GM19239 (cell line): ENCODE results near the gene SNAI3.
A peak's percentile ranks its signal among the peaks of the same experiment; 100 is the strongest.

Source experiments
- DNase-seq: peaks from one replicate; pipeline ENCODE4 v3.0.0; 2011; ENCODE audit warnings: low spot score; ENCODE audit not compliant: insufficient read length
- FAIRE-seq: peaks from 2 replicates; lab custom pipeline; 2011; peaks lifted over from hg19 to GRCh38; lab: Jason Lieb, UNC

SNAI3 gene

DNA sequence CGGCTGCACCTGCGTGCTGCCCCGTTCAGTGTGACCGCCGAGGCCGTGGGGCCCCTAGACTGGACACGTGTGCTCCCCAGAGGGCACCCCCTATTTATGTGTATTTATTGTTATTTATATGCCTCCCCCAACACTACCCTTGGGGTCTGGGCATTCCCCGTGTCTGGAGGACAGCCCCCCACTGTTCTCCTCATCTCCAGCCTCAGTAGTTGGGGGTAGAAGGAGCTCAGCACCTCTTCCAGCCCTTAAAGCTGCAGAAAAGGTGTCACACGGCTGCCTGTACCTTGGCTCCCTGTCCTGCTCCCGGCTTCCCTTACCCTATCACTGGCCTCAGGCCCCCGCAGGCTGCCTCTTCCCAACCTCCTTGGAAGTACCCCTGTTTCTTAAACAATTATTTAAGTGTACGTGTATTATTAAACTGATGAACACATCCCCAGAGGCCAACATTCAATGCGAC is 46.2 kb downstream of the SNAI3 start:
- no peak for FAIRE-seq

DNA sequence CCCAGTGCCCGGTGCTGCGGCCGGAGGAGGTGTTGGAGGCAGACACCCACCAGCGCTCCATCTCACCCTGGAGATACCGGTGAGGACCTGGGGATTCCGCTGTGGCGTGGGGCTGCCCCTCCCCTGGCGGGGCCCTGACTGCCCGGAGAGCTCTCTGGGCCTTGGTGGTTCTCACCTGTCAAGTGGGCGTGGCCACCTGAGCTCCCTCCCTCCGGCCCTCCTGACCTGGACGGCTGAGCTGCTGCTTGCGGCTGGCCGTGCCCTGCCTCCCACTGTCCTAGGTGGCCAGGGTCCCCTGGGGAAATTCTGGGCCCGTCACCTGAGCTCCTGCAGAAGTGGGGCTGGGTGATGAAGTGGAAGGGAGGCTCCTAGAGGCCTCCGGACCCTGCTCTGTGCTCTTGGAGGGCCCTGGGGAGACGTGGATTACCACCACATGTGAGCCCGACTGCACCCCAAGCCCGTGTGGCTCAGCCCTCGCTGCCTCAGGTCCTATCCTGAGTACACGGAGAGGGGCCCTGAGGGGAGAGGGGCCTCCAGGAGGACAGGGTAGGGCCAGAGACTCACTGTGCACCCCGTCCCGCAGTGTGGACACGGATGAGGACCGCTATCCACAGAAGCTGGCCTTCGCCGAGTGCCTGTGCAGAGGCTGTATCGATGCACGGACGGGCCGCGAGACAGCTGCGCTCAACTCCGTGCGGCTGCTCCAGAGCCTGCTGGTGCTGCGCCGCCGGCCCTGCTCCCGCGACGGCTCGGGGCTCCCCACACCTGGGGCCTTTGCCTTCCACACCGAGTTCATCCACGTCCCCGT is 46.9 kb downstream of the SNAI3 start:
- DNase-seq (no peak), FAIRE-seq (no peak)

More for the DNA sequence above, 46.2 kb downstream of the SNAI3 start:
- DNase-seq: no peak

DNA sequence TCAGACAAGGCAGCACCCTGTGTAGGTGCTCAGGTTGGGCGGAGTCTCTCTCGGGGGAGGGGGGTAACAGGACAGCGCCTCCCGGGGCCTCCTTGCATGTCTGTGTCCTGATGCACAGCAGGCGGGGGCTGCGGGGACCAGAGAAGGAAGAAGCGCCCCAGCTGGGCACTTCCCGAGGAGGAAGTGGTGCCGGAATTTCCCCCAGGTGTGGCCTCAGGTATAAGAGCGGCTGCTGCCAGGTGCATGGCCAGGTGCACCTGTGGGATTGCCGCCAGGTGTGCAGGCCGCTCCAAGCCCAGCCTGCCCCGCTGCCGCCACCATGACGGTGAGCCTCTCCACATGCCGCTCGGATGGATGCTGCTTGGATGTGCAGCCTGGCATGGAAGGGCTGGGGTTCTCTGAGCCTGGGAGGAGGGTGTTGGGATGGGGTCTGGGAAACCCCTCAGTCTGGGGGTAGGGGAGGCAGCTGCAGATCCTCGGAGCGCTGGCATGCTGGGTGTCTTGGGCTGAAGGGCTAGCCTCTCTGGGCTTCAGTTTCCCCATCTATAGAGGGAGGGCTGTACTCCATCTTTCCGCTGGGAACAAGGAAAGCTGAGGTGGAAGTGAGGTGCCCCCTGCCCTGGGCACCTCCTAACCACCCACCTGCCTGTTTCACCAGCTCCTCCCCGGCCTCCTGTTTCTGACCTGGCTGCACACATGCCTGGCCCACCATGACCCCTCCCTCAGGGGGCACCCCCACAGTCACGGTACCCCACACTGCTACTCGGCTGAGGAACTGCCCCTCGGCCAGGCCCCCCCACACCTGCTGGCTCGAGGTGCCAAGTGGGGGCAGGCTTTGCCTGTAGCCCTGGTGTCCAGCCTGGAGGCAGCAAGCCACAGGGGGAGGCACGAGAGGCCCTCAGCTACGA is 47.7 kb downstream of the SNAI3 start, which contains the start of gene IL17C:
Gene IL17C, plus strand, starts transcription at position 250 of the 908 bp plus-strand sequence. Its CDS starts 70 bp downstream, at position 320.
- no peak for DNase-seq

DNA sequence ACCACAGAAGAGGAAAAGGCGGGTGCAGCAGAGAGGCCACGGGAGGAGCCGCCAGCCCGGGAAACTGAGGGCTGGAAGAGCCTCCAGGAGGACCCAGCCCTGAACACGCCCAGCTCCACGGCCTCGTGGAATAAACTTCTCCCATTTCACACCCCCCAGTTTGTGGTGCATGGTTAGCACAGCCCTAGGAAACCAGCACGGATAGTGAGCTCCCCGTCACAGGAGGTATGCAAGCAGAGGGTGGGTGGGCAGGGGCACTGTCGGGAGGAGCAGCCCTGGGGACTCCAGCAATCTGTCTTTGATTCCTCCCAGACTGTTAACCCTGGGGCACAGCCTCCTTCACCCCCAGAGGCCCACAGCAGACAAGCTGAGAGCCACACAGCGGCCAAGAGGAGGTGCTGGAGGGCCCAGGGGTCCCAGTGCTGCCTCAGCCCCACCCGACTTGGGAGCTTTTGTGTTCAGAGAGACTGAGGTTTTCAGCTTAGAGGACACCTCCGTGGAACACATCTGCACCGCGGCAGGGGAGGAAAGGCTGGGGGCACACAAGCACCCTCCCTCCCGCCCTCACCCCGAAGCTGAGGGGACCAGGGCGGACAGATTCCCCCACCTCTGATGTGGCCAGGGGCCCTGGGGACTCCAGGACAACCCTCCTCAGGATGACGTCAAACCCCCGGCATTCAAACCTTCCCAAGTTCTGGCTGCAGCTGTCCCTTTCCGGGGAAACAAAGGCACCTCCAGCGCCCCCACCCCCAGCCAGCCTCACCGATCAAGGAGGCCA is 49.6 kb downstream of the SNAI3 start:
- no peak for FAIRE-seq
- no peak for DNase-seq

More for the DNA sequence above, 47.7 kb downstream of the SNAI3 start, which contains the start of gene IL17C:
- FAIRE-seq: no peak

DNA sequence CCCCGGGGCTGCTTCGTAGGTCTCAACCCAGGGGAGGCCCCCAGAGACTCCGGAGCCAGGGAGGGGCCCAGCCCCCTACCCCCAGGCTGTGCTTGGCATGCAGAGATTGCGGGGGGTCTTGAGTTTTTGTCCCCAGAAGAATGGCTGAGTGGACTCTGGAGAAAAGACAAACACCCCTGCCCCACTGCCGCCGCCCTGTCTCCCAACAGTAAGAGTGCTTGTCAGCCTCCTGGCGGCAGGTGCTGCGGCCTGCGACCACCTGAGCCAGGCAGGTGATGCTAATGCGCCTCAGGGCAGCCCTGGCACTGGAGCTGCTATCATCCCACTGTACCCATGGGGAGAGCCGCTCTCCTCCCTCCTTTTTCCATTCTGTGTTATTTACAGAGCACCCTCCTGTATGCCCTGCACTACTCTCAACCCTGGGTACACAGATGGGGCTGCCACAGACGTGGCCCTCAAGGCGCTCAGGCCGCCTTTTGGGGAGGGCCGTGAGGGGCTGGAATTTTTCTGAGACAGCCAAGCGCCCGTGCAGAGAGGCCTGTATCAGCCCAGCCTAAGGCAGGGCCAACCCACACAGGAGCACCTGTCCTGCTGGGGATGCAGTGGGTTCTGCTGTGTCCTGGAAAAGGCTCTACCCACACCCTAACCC is 50.5 kb downstream of the SNAI3 start:
- no peak for FAIRE-seq
- DNase-seq: no peak

DNA sequence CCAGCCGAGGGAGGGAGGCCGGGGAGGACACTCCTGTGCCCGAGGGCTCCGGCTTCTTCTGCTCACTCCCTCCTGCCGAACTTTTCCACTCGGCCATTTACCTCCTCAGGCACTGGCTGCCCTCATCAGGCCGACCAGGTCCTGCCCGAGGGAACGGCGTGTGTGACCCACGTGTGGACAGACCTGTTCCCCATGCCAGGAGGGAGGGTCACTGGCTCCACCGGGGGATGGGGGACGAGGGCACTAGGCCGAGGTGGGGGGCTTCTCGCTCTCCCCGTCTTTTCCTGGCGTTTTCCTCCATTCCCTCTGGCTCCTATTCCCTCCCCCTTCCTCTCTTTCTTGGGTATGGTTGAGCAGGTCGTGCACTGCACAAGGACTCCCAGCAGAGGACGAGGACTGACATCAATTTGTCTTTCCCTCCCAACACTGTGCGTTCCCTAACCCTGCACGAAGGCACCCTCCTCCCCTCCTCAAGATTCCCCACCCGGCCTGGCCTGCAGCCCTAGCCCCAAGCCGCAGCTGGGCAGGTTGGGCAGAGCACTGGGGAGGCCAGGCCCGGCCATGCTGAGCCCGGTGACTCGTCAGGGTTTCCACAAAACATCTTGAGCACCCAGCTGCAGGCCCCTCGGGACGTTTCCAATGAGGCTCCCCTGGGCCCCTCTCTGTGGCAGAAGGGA is 51.2 kb downstream of the SNAI3 start:
- FAIRE-seq: peak; percentile 72
- no peak for DNase-seq

DNA sequence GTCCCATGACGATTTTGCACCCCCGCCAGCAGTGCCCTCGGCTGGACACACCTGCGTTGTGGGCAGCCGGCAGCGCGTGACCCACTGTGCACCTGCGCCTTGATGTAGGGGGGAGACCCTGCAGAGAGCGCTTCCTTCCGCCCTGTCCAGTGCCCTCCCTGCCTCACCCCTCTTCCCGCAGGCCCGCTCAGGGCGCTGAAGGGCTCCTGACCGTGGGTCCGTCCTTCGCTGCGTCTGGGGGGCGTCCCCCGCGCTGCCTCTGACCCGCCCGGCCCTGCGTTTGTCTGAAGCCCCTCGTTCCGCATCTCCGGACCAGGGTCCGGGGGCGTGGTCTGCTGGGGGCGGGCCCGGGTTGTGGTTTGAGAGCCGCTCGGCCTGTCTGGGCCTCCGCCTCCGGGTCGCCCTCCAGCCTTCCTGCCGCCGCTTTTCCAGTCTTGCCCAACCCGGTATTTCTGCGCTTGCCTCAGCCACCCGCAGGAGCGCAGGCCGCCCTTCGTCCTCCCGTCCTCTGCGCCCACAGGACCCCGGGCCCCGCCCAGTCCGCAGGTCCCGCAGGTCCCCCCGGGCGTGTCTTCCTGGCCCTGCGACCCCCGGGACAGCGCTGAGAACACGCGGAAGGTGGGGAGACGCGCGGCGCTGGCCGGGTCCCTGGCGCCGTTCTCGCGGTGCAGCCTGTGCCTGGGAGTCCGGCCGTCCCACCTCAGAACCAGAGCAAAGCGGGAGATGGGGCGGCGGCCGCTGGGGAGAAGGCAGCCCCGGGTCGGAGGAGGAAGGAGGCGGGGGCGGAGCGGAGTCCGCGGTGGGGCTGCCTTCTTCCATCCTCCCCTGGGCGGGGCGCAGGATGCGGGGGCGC is 51.9 kb downstream of the SNAI3 start:
- peak; percentile 80 for FAIRE-seq
- peak; percentile 79 for DNase-seq

DNA sequence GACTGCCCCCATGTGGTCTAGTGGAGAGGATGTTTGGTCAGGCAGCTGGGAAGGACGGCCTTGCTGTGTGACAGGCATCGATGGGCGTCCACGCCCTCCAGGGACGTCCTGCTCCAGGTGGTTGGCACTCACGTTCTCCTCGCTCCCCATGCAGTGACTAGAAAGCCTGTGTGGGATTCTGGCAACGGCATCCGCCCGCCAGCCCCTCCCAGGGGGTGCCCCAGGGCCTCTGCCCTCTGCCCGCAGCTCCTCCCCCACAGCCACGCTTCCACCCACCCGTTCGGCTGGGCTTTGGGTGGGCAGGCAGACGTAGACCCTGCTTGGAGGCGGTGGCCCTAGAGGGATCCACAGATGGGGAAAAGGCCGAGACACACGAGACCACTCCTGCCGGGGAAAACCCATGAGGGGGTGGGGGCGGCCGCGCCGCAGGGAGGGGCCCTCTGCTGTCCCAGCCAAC is 52.6 kb downstream of the SNAI3 start:
- DNase-seq (peak; percentile 85), FAIRE-seq (peak; percentile 77)

DNA sequence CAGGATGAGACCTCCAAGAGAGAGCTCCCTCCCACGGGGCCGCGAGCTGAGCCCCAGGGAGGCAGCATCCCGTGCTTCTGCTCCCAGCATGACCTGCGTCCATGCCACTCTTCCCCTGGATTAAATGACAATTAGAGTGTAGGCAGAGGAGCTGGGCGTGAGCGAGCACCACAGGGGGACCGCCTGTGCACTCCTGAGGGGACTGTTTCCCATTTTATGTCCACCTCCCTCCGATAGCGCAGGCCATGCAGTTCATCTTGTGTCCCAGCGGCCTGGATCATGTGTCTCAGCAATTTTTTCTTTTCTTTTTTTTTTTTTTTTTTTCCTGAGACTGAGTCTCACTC is 53.7 kb downstream of the SNAI3 start:
- no peak for DNase-seq
- FAIRE-seq: no peak

DNA sequence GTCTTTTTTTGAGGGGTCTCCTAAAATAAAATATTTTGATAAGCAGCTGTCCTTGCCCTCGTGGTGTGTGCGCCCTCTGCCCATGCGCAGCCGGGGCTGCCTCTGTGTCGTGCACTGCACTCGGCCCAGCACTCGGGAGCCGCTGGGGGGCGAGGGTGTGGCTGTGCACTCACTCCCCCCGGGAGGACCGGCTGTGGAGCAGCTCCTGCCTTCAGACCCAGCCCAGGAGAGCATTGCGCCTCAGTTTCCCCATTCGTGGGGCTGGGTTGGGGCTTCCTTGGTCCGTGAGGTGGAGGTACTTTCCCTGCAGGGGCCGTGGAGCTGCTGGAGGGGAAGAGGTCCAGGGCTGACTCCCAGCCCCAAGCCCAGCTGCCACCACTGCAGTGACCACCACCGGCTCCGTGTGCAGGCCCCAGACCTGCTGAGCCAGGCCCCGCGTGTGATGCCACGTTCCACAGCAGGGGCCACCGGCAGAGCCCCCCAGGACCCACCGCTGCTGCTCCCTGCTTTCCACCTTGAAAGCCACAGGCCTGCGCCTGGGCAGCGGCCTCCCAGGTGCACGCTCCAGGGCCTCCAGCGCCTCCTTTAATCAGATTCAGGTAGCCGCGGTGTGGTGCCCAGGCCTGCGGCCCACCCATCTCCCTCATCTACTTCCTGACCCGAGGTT is 54.3 kb downstream of the SNAI3 start:
- FAIRE-seq (no peak), DNase-seq (no peak)

DNA sequence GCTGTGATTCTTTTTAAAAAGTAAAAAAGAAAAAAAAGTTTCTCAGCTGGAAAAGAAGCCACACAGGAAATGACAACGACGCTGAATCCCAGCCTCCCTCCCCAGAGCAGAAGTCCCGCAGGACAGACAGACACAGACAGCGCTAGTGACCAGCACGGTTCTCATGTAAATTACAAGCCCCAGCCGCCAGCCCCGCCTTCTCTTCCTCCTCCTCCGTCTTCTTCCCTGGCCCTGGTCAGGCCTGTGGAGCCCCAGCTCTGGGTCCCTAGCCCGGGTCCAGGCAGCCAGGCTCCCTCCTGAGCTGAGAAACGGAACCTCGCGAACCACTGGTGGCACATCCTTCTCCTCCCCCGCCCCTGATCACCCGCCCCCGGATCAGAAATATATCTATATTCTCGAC is 54.9 kb downstream of the SNAI3 start:
- FAIRE-seq (no peak), DNase-seq (no peak)

DNA sequence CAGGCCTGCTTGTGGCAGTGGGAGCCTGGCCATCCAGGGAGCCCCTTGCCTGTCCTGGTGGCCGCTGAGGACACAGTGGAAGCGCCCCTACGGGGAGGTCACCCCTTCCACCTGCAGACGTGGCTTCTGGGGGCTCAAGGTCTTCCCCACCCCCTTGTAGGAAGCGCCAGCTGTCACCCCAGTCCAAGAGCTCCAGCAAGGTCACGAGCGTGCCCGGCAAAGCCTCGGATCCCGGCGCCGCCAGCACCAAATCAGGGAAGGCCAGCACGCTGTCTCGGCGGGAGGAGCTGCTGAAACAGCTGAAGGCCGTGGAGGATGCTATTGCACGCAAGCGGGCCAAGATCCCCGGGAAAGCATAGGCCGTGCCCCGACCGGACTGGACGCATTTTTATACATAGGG is 55.4 kb downstream of the SNAI3 start:
- DNase-seq: no peak
- FAIRE-seq: no peak

DNA sequence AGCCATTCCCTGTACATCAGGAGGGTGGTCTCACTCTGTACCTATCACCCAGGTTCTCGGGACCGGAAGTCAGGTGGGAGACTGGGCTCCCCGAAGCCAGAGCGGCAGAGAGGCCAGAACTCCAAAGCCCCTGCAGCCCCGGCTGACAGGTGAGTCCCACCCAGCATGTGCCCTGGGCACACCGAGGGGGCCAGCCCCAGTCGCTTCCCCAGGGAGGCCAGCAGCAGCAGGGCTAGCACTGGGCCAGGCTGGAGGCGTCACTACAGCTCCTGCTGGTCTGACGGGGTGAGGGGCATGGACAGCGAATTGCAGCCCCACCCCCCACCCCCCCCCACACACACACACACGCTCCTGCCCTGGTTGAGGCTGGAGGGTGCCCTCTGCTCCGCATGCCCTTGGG is 55.9 kb downstream of the SNAI3 start:
- DNase-seq (no peak), FAIRE-seq (no peak)

DNA sequence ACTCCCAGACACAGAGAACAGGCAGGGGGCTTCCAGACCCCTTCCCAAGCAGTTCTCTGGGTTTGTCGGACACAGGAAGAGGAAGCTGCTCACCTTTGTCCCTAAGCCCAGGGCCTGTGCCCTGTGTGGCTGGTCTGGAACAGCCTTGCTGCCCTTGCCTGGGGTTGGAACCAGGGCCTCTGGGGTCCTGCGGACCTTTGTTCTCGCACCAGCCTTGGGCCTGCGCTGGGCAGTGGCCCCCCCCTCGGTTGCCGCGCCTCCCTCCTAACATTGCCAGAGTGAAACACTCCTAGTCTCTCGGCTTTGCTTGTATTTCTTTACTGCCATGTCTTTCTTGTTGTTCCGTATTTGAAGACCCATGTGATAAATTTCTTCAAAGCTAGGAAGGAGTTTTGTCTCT is 56.5 kb downstream of the SNAI3 start:
- FAIRE-seq: no peak

DNA sequence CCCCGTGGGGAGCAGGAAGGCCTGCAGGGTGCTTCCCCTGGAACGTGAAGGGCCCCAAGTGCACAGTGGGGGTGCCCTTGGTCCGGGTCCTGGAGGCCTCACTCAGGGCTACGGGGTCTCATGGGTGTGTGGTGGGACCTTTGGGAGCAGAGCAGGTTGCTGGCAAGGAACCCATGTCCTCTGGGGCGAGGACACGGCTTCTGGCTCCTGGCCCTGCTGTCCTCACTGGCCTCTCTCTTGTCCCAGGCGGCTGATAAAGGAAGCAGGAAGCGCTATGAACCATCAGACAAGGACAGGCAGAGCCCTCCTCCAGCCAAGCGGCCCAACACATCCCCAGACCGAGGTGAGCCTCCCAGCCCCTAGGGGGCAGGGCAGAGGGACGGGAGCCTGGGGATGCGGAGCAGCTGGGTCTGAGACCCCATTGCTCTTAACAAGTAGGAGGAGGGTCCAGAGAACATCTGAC is 57.8 kb downstream of the SNAI3 start:
- FAIRE-seq (no peak), DNase-seq (no peak)

More for the DNA sequence above, 56.5 kb downstream of the SNAI3 start:
- DNase-seq: no peak
